GM12878 (cell line): Measurements from ENCODE around the gene PSORS1C1. TPM values are rescaled to one million over a fixed set of nuclear protein-coding genes. Genes with fewer than 3 reads are reported as not detected.

Source experiments
- ATAC-seq: fragments of 200-7000 bp; cut with Tn5 transposase; 3 replicates; pipeline ENCODE4 v1.9.1; 2020; ENCODE audit warnings: mild to moderate bottlenecking, moderate library complexity
- BruUV-seq: library from RNA; stranded (reverse); fragments of 400-500 nt; replicated peaks from 2 replicates; lab custom pipeline; 2021; lab: Mats Ljungman, UMichigan
- CTCF ChIA-PET: fragments of 300-600 bp; sonication (Branson Sonifier 250); formaldehyde crosslinking; extraction: SDS; loops from one replicate; lab custom pipeline; 2021; ENCODE audit warnings: inconsistent platforms; lab: Yijun Ruan, JAX
- POLR2A ChIA-PET: fragments of 350-600 bp; formaldehyde crosslinking; extraction: SDS; loops from one replicate; lab custom pipeline; 2021; ENCODE audit warnings: inconsistent platforms; lab: Charles Lee
- RAD21 ChIA-PET: fragments of 300-600 bp; sonication (Branson Sonifier 250); formaldehyde crosslinking; loops from one replicate; lab custom pipeline; 2023; ENCODE audit warnings: antibody characterized with exemption; ENCODE audit not compliant: unreplicated experiment; lab: Charles Lee
- SMC1A ChIA-PET: fragments of 300-600 bp; sonication (Branson Sonifier 250); formaldehyde crosslinking; loops from one replicate; lab custom pipeline; 2023; ENCODE audit not compliant: unreplicated experiment, uncharacterized antibody; lab: Charles Lee
- DNase-seq: peaks from one replicate; pipeline ENCODE4 v3.0.0-alpha.2; 2011; ENCODE audit warnings: low read depth, low spot score
- FAIRE-seq: peaks from 3 replicates; lab custom pipeline; 2011; peaks lifted over from hg19 to GRCh38; lab: Jason Lieb, UNC
- H2AFZ ChIP-seq: 2 replicates; pipeline ENCODE4 v1.6.0; 2011; ENCODE audit warnings: low read depth, low read length, control low read depth; ENCODE audit not compliant: control insufficient read depth
- H3K27ac ChIP-seq: 2 replicates; pipeline ENCODE4 v1.5.1; 2011; ENCODE audit warnings: control low read depth; ENCODE audit not compliant: control insufficient read depth, insufficient read depth
- H3K27me3 ChIP-seq, 2 experiments: replicated peaks in 1 of 2; 2 replicates each; pipeline versions ENCODE4 v1.6.0 to v1.6.1; 2011; ENCODE audit warnings: low read length in 1 of 2; ENCODE audit not compliant: control insufficient read depth in 2 of 2, insufficient read depth in 2 of 2
- H3K36me3 ChIP-seq, 2 experiments: 2 replicates each; pipeline ENCODE4 v1.5.1; 2011; ENCODE audit warnings: low read length in 1 of 2; ENCODE audit not compliant: control insufficient read depth in 2 of 2, insufficient read depth in 2 of 2
- H3K4me1 ChIP-seq: 2 replicates; pipeline ENCODE4 v1.6.1; 2011; ENCODE audit warnings: mild to moderate bottlenecking, low read length, moderate library complexity, mixed read lengths; ENCODE audit not compliant: control insufficient read depth, insufficient read depth
- H3K4me2 ChIP-seq: 2 replicates; pipeline ENCODE4 v1.6.0; 2011; ENCODE audit warnings: control low read depth; ENCODE audit not compliant: control insufficient read depth, insufficient read depth
- H3K4me3 ChIP-seq: fragments of 200-600 bp; sonication (generic); 2 replicates; pipeline ENCODE4 v1.5.1; 2016
- H3K79me2 ChIP-seq: 2 replicates; pipeline ENCODE4 v1.6.0; 2011; ENCODE audit warnings: low read length; ENCODE audit not compliant: control insufficient read depth, insufficient read depth
- H3K9ac ChIP-seq: 2 replicates; pipeline ENCODE4 v1.8.0; 2011; ENCODE audit warnings: low read length, control low read depth, mixed read lengths; ENCODE audit not compliant: control insufficient read depth, insufficient read depth
- H3K9me3 ChIP-seq: replicated peaks from 3 replicates; pipeline ENCODE4 v1.5.1; 2011; ENCODE audit warnings: mild to moderate bottlenecking, low read length; ENCODE audit not compliant: control insufficient read depth, insufficient read depth
- H4K20me1 ChIP-seq: 2 replicates; pipeline ENCODE4 v1.6.0; 2011; ENCODE audit not compliant: control insufficient read depth, insufficient read depth
- ASH2L ChIP-seq: fragments of 300-600, 200-600 bp; sonication (generic); IDR thresholded peaks from 2 replicates; pipeline ENCODE4 v1.6.1; 2017; ENCODE audit warnings: low read depth, mild to moderate bottlenecking, borderline replicate concordance
- ATF7 ChIP-seq: fragments of 450-650 bp; IDR thresholded peaks from 2 replicates; pipeline ENCODE4 v1.6.1; 2016; ENCODE audit warnings: low read depth, mild to moderate bottlenecking
- CBX3 ChIP-seq: fragments of 200-600 bp; sonication (generic); IDR thresholded peaks from 2 replicates; pipeline ENCODE4 v1.6.1; 2016; ENCODE audit warnings: low read depth, borderline replicate concordance
- ESRRA ChIP-seq: IDR thresholded peaks from 2 replicates; pipeline ENCODE4 v1.6.1; 2012; ENCODE audit warnings: mild to moderate bottlenecking, low read length, improper control_type of control experiment
- FOXM1 ChIP-seq: IDR thresholded peaks from 2 replicates; pipeline ENCODE4 v1.6.1; 2012; ENCODE audit warnings: low read depth, mild to moderate bottlenecking, inconsistent platforms, low read length, moderate library complexity
- HSF1 ChIP-seq: fragments of 150-350 bp; IDR thresholded peaks from 2 replicates; pipeline ENCODE4 v1.6.1; 2014; ENCODE audit warnings: mild to moderate bottlenecking, low read depth, low read length
- KLF5 ChIP-seq: fragments of 450-650 bp; IDR thresholded peaks from 2 replicates; pipeline ENCODE4 v1.6.1; 2014; ENCODE audit warnings: mild to moderate bottlenecking; ENCODE audit not compliant: partially characterized antibody
- RELA ChIP-seq: fragments of 450-650 bp; IDR thresholded peaks from 2 replicates; pipeline ENCODE4 v1.8.0; 2014; ENCODE audit warnings: borderline replicate concordance; ENCODE audit not compliant: partially characterized antibody
- SKIL ChIP-seq: fragments of 450-650 bp; IDR thresholded peaks from 2 replicates; pipeline ENCODE4 v1.6.1; 2017; ENCODE audit warnings: mild to moderate bottlenecking, low read depth, inconsistent platforms; ENCODE audit not compliant: poor library complexity, severe bottlenecking
- TARDBP ChIP-seq: IDR thresholded peaks from 2 replicates; pipeline ENCODE4 v1.6.1; 2016; ENCODE audit warnings: borderline replicate concordance
- TCF7 ChIP-seq: IDR thresholded peaks from 2 replicates; pipeline ENCODE4 v1.6.1; 2014; ENCODE audit warnings: antibody characterized with exemption, borderline replicate concordance
- USF1 ChIP-seq: IDR thresholded peaks from 2 replicates; pipeline ENCODE4 v1.6.1; 2011; ENCODE audit warnings: borderline replicate concordance, low read depth, mild to moderate bottlenecking, moderate library complexity, mixed read lengths, low read length; ENCODE audit not compliant: insufficient read depth; ENCODE audit errors: extremely low read length
- YBX1 ChIP-seq: fragments of 450-650 bp; IDR thresholded peaks from 2 replicates; pipeline ENCODE4 v1.6.1; 2016; ENCODE audit warnings: antibody characterized with exemption
- WGBS: methylation state at CpG from one replicate; pipeline ENCODE4 v1.1.6; 2016; ENCODE audit warnings: low lambda C conversion rate; ENCODE audit not compliant: insufficient replicate concordance, insufficient coverage; ENCODE audit errors: missing lambda C conversion rate; 5-methylcytosine and 5-hydroxymethylcytosine counted together
- in situ Hi-C: fragments of 300-500 bp; cut with MboI; formaldehyde crosslinking; loops from 9 replicates; pipeline ENCODE4 v1.14.3; 2018; ENCODE audit warnings: mixed read lengths
- intact Hi-C: fragments of 100-400 bp; cut with micrococcal nuclease; formaldehyde crosslinking; loops from one replicate; pipeline ENCODE4 v1.14.2; 2022; ENCODE audit not compliant: unreplicated experiment
- polyA plus RNA-seq, 11 experiments: library from polyadenylated mRNA; depleted of rRNA in 4 of 11; unstranded in 6 of 11; stranded (reverse) in 5 of 11; fragments of >200 nt; fragmentation: Nextera tagmentation in 4 of 11; fragmentation: Illumina TruSeq in 1 of 11; extraction: Ambion mirVana in 4 of 11; extraction: Trizol in 1 of 11; gene quantifications; 1 replicate in 1 of 11; 2 replicates in 10 of 11; pipeline versions ENCODE4 v1.2.1 to v1.2.3, GENCODE V29; 2011 to 2016; ENCODE audit warnings: inconsistent platforms in 2 of 11, missing spikeins in 2 of 11, low read depth in 1 of 11
- total RNA-seq, 4 experiments: library from RNA; depleted of rRNA in 3 of 4; stranded (reverse); fragments of >200 nt in 3 of 4; fragmentation: Illumina TruSeq in 1 of 4; extraction: Trizol in 1 of 4; gene quantifications; 2 replicates each; pipeline versions ENCODE4 v1.2.1 to v1.2.3, GENCODE V29; 2013 to 2021
- TF ChIP-seq, protein P1 (sequence below): IDR thresholded peaks from 2 replicates; pipeline ENCODE4 v1.6.1; 2012; ENCODE audit warnings: low read length, inconsistent platforms

Gene PSORS1C1
- total and polyA plus RNA-seq, 10 of the 15 experiments (the other 5 are each of a cell fraction or from before 2014, with no cell fraction given): 0.13 to 1.00 (median 0.20) TPM; not detected in 5

GRCh38 chr6:31074401-31074800 lies 40.2 kb upstream of the PSORS1C1 start:
- H3K4me2 ChIP-seq: no peak overlapping the region
- ChIA-PET CTCF (no interaction called here), SMC1A (interaction anchor here (1.6 kb wide), 1 partner anchor 13 kb away, joined by 8 read pairs; no protein-coding TSS in a partner anchor), RAD21 (interaction anchor here (1.2 to 1.3 kb wide), 2 partner anchors 13 to 160 kb away, joined by 3 to 4 read pairs; partner anchors contain the start of gene VARS2), POLR2A (no interaction called here)
- H3K9me3 ChIP-seq: no peaks in the 10 kb centered on the region
- H3K9ac ChIP-seq: no peak overlapping the region
- H2AFZ ChIP-seq: no peak overlapping the region
- no peaks in the 10 kb centered on the region for H3K36me3 ChIP-seq
- H3K4me3 ChIP-seq: no peak overlapping the region
- H4K20me1 ChIP-seq: no peaks in the 10 kb centered on the region
- WGBS: 61% methylated on average over 4 of the region's 4 CpGs
- in situ Hi-C loops (no loop called here), intact Hi-C loops (no loop called here)
- ATAC-seq: no peak
- H3K27ac ChIP-seq: no peak overlapping the region
- H3K4me1 ChIP-seq: no peaks in the 10 kb centered on the region; the same call in 1 of the 2 replicates
- TF ChIP-seq USF1 (no peak), YBX1 (no peak), SKIL (no peak), TCF7 (no peak), ESRRA (no peak), RELA (no peak), TARDBP (no peak), HSF1 (no peak), FOXM1 (no peak), CBX3 (no peak), ASH2L (no peak), KLF5 (no peak), ATF7 (no peak)
- TF ChIP-seq, protein P1, sequence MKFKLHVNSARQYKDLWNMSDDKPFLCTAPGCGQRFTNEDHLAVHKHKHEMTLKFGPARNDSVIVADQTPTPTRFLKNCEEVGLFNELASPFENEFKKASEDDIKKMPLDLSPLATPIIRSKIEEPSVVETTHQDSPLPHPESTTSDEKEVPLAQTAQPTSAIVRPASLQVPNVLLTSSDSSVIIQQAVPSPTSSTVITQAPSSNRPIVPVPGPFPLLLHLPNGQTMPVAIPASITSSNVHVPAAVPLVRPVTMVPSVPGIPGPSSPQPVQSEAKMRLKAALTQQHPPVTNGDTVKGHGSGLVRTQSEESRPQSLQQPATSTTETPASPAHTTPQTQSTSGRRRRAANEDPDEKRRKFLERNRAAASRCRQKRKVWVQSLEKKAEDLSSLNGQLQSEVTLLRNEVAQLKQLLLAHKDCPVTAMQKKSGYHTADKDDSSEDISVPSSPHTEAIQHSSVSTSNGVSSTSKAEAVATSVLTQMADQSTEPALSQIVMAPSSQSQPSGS: no peak
- DNase-seq: no peak
- FAIRE-seq: no peak
- BruUV-seq: no TSS peak
- no peaks in the 10 kb centered on the region for H3K27me3 ChIP-seq
- H3K79me2 ChIP-seq: no peaks in the 10 kb centered on the region
